GM12864 (cell line): ENCODE measurements around the gene NTN1.

ENCODE experiments used
- DNase-seq: peaks from one replicate; pipeline ENCODE4 v3.0.0-alpha.2; 2011; ENCODE audit warnings: low read depth
- H3K4me3 ChIP-seq: 2 replicates; pipeline ENCODE4 v1.5.1; 2011; ENCODE audit warnings: mild to moderate bottlenecking, low read depth, low read length, control low read depth
- TF ChIP-seq, protein P1 (sequence below): IDR thresholded peaks from 2 replicates; pipeline ENCODE4 v1.5.1; 2011; ENCODE audit warnings: low read depth, mild to moderate bottlenecking, moderate library complexity, low read length, control low read depth, inconsistent platforms; ENCODE audit errors: missing control alignments

Gene NTN1

DNA sequence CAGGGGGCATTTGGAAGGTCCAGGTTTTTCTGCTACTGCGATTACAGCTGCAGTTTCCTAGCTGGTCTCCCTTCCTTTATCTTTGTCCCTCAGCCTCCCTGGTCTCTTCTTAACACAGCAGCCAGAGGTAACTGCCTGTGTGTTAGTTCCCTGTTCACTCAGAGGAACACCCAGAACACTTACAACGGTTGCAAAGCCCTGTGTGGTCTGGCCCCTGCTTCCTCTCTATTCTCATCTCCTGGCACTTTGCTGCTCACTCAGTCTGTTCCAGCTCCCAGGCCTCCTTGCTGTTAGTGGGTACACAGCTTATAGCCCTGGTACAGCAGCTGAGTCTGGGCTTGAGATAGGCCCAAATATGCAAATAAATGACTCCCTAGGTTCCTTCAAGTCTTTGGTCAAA, 16.4 kb downstream of the NTN1 start:
- TF ChIP-seq, protein P1, sequence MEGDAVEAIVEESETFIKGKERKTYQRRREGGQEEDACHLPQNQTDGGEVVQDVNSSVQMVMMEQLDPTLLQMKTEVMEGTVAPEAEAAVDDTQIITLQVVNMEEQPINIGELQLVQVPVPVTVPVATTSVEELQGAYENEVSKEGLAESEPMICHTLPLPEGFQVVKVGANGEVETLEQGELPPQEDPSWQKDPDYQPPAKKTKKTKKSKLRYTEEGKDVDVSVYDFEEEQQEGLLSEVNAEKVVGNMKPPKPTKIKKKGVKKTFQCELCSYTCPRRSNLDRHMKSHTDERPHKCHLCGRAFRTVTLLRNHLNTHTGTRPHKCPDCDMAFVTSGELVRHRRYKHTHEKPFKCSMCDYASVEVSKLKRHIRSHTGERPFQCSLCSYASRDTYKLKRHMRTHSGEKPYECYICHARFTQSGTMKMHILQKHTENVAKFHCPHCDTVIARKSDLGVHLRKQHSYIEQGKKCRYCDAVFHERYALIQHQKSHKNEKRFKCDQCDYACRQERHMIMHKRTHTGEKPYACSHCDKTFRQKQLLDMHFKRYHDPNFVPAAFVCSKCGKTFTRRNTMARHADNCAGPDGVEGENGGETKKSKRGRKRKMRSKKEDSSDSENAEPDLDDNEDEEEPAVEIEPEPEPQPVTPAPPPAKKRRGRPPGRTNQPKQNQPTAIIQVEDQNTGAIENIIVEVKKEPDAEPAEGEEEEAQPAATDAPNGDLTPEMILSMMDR: no peak
- no peak for DNase-seq

DNA sequence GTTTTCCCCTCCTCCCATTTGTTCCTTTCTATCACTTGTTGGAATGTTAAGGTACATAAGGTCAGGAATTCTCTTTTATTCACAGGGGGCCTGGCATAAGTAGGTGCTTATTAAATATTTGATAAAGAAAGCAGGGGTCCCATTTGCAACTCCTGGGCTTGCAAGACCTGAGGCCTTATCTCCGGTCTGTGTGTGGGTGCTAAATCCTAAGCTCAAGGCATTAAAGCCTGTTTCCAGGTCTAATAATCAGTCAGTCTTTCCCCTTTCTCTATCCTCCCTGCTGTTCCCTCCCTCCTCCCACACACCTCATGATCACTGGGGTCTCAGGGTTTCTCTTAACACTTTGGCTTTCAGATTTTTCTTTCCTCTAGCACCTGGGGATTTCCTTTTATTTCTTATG, 17.1 kb downstream of the NTN1 start:
- H3K4me3 ChIP-seq: no peak overlapping the region
- DNase-seq: no peak
- TF ChIP-seq, protein P1: no peak

More for the DNA sequence above, 16.4 kb downstream of the NTN1 start:
- H3K4me3 ChIP-seq: no peak overlapping the region

DNA sequence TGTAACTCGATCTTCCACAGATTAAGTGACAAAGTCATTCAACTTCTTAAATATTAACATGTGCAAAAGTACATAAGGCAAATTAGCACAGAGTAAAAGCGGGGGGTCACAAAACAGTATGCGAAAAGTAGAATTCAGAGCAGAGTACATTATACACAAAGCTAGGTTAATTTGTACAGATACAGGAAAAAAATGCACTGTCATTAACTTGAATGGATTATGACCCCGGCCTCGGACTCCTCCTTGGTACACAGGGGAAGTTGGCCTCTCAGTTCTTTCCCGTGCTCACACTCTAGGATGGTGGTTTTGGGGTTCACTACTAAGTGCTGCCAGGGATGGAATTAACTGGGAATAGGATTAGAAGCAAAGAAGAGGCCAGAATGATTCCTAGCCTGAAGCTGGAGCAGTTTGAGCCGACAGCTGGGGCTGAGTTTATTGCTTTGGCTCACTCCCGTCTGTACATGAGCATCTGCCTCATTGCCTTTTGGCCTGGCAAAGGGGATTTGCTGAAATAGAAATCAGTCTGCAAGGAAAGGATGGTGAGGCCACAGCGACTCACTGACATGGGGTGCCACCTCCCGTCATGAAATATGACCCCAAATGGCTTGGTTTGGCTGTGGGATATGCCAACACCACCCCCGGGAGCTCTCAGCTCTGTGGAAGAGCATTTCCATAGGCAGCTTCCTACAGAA, 23.6 kb downstream of the NTN1 start:
- DNase-seq: no peak
- TF ChIP-seq, protein P1: no peak

DNA sequence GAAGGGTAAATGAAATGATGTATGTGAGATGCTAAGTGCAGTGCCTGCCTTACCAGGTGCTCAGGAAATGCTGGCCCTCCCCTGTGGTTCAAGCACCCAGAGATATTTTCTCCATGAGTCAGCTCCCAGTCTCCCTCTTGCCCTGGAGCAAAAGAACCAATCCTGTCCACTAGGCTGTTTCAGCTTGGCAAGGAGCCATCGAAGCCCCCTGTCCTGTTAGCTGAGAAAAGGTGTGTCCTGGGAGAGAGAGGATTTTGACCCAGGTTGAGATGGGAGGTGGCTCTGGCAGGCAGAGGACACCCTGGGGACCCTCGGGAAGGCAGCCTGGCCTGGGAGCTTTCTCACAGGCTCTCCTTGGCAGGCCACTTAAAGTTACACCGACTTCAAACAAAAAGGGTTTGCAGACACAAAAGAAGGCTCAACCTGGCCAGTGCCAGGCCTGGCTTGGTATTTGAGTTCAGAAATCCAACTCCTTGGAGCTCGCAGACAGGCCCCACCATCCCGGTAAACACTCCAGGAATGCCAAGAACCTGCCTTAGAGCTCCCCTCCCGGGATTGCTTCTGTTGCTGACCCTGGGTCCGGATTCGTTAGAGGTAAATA, 29.6 kb downstream of the NTN1 start:
- H3K4me3 ChIP-seq: no peak overlapping the region
- TF ChIP-seq, protein P1: no peak
- no peak for DNase-seq

More for the DNA sequence above, 23.6 kb downstream of the NTN1 start:
- H3K4me3 ChIP-seq: no peak overlapping the region

DNA sequence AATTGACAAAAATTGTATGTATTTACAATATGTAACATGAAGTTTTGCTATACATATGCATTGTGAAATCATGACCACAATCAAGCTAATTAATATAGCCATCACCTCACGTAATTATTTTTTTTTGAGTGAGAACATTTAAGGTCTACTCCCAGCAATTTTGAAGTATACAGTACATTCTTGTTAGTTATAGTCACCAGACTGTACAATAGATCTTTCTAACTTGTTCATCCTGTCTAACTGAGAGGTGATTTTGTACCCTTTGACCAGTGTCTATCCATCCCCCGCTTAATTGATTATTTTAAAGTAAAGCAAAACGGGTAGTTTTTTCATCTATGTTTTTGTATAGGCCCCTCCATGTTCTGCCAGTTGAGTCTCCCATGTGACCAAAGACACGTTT, 30.3 kb downstream of the NTN1 start:
- DNase-seq: no peak
- no peak overlapping the region for H3K4me3 ChIP-seq
- TF ChIP-seq, protein P1: no peak

DNA sequence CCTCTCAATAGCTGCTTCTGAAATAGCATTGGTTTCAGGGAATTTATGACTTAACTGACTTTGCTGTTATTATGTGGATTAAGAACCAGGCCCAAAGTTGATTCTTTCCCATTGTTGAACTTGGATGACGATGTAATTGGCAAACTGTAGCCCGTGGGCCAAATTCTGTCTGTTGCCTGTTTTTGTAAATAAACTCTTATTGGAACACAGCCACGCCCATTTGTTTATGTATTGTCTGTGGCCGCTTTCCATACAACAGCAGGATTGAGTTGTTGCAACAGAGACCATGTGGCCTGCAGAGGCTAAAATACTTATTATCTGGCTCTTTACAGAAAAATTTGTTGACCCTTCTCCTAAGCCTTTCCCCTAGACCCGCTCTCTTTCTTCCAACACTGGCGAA, 31.6 kb downstream of the NTN1 start:
- no peak overlapping the region for H3K4me3 ChIP-seq
- TF ChIP-seq, protein P1: no peak
- no peak for DNase-seq

DNA sequence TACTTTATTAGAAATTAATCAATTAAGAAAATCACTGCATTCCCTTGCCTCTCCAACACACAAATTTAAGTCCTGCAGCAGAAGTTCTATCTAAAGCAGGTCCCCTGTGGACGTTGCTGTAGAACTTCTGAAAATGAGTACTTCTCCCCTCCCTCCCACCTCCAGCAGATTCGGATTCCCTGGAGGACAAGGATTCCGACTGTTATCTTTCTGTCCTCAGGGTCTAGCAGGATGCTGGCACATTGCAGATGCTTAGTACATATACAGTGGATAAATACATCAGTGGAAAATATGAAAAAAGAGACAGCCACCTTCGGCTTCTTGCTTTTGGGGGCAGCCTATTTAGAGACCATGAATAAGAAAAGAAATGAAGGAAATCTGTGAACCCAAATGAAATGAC, 32.1 kb downstream of the NTN1 start:
- no peak overlapping the region for H3K4me3 ChIP-seq
- TF ChIP-seq, protein P1: no peak
- DNase-seq: no peak
